ENCODE measurements around the gene BGLAP. TPM values are rescaled to one million over a fixed set of nuclear protein-coding genes. Genes with fewer than 3 reads are reported as not detected.
A peak's percentile ranks its signal among the peaks of the same experiment; 100 is the strongest.

BGLAP gene
- total RNA-seq, 1 experiment from 2014 or later = 0.67 TPM

DNA sequence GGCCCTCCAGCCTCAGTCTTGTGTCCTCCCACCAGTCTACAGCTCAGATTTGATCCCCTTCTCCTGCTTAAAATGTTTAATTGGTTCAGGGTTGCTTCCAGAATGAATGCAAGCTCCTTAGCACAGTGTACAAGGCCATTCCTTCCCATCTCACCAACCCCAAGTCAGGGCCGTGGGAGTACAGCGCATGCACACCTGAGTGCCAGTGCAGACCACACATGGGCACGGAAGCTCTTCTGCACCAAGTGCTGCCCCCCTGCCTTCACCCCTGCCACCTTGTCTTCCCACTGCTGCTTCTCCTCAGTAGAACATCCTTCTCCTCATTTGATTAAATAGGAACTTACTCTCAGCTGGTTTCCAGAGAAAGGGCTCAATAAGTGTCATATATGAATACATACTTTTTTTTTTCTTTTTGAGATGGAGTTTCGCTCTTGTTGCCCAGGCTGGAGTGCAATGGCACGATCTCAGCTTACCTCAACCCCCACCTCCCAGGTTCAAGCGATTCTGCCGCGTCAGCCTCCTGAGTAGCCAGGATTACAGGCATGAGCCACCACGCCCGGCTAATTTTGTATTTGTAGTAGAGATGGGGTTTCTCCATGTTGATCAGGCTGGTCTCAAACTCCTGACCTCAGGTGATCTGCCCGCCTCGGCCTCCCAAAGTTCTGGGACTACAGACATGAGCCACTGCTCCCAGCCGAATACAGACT lies 19.8 kb upstream of the BGLAP start:
- BruUV-seq (replicated peaks) = no TSS peak
- H3K27ac ChIP-seq (ENCODE audit: low read length) = no peak overlapping the region

DNA sequence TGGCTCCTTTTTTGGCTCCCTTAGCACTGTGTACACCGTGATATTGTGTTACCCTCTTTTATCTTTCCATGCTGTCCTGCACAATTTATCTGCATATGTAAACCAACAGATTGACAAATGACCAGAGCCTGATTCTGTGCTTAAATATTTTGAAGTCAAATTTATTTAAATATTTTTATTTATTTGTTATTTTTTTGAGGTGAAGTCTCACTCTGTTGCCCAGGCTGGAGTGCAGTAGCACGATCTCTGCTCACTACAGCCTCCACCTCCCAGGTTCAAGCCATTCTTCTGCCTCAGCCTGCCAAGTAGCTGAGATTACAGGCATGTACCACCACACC lies 16.3 kb upstream of the BGLAP start:
- TF ChIP-seq, protein P1, sequence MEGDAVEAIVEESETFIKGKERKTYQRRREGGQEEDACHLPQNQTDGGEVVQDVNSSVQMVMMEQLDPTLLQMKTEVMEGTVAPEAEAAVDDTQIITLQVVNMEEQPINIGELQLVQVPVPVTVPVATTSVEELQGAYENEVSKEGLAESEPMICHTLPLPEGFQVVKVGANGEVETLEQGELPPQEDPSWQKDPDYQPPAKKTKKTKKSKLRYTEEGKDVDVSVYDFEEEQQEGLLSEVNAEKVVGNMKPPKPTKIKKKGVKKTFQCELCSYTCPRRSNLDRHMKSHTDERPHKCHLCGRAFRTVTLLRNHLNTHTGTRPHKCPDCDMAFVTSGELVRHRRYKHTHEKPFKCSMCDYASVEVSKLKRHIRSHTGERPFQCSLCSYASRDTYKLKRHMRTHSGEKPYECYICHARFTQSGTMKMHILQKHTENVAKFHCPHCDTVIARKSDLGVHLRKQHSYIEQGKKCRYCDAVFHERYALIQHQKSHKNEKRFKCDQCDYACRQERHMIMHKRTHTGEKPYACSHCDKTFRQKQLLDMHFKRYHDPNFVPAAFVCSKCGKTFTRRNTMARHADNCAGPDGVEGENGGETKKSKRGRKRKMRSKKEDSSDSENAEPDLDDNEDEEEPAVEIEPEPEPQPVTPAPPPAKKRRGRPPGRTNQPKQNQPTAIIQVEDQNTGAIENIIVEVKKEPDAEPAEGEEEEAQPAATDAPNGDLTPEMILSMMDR (IDR thresholded peaks at IDR 0.05) = no peak
- TF ChIP-seq POLR2AphosphoS5 (IDR thresholded peaks at IDR 0.05; ENCODE audit: low read depth, low read length) (no peak), SIN3A (IDR thresholded peaks at IDR 0.05; ENCODE audit: borderline replicate concordance, insufficient read depth, low read depth, low read length) (no peak), TCF7L2 (IDR thresholded peaks at IDR 0.05; ENCODE audit: low read depth, low read length) (no peak)
- TF ChIP-seq, protein P2, sequence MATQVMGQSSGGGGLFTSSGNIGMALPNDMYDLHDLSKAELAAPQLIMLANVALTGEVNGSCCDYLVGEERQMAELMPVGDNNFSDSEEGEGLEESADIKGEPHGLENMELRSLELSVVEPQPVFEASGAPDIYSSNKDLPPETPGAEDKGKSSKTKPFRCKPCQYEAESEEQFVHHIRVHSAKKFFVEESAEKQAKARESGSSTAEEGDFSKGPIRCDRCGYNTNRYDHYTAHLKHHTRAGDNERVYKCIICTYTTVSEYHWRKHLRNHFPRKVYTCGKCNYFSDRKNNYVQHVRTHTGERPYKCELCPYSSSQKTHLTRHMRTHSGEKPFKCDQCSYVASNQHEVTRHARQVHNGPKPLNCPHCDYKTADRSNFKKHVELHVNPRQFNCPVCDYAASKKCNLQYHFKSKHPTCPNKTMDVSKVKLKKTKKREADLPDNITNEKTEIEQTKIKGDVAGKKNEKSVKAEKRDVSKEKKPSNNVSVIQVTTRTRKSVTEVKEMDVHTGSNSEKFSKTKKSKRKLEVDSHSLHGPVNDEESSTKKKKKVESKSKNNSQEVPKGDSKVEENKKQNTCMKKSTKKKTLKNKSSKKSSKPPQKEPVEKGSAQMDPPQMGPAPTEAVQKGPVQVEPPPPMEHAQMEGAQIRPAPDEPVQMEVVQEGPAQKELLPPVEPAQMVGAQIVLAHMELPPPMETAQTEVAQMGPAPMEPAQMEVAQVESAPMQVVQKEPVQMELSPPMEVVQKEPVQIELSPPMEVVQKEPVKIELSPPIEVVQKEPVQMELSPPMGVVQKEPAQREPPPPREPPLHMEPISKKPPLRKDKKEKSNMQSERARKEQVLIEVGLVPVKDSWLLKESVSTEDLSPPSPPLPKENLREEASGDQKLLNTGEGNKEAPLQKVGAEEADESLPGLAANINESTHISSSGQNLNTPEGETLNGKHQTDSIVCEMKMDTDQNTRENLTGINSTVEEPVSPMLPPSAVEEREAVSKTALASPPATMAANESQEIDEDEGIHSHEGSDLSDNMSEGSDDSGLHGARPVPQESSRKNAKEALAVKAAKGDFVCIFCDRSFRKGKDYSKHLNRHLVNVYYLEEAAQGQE (IDR thresholded peaks at IDR 0.05; ENCODE audit: insufficient read depth in 1 of 2, low read depth in 2 of 2, low read length in 1 of 2) = no peak
- ChIA-PET CTCF (interaction anchor here (0.7 to 2.3 kb wide), 13 partner anchors 8 to 200 kb away, joined by 3 to 21 read pairs (median 5); partner anchors contain the start of gene PMF1), POLR2A (interaction anchor here (0.6 kb wide), 1 partner anchor 124 kb away, joined by 3 read pairs; no protein-coding TSS in a partner anchor)
- Histone ChIP-seq H3K27ac (ENCODE audit: low read length) (no peak overlapping the region), H3K9me3 (ENCODE audit: control insufficient read depth, insufficient read depth, low read depth, low read length) (no peaks in the 10 kb centered on the region), H3K27me3 (ENCODE audit: control insufficient read depth, insufficient read depth, low read length) (no peaks in the 10 kb centered on the region), H3K4me3 (ENCODE audit: low read depth in 2 of 2, low read length in 2 of 2) (no peak overlapping the region), H3K36me3 (ENCODE audit: control insufficient read depth, insufficient read depth, low read length) (peaks cover 2% of the 10 kb centered on the region; the same call in 1 of the 2 replicates), H3K4me1 (ENCODE audit: control insufficient read depth, insufficient read depth, low read length) (peaks cover 6% of the 10 kb centered on the region; the same call in 1 of the 2 replicates)
- no peak for ATAC-seq
- in situ Hi-C loops (cut with HindIII; ENCODE audit: low pct_unique_long_range_greater_than_20kb, low sequenced_read_pairs) = no loop called here
- intact Hi-C loops (cut with micrococcal nuclease; ENCODE audit: unreplicated experiment) = loop anchor here (1.0 to 5.0 kb wide), 3 partner anchors 79 to 232 kb away; no protein-coding TSS in a partner anchor
- DNase-seq (ENCODE audit: low read depth, low spot score) = no peak
- BruUV-seq (replicated peaks) = TSS peak; percentile 38

More for the DNA sequence above, 19.8 kb upstream of the BGLAP start:
- Histone ChIP-seq H3K4me1 (ENCODE audit: control insufficient read depth, insufficient read depth, low read length) (peaks cover 6% of the 10 kb centered on the region; the same call in 1 of the 2 replicates), H3K4me3 (ENCODE audit: low read depth in 2 of 2, low read length in 2 of 2) (no peak overlapping the region), H3K36me3 (ENCODE audit: control insufficient read depth, insufficient read depth, low read length) (peaks cover 2% of the 10 kb centered on the region; the same call in 1 of the 2 replicates), H3K27me3 (ENCODE audit: control insufficient read depth, insufficient read depth, low read length) (no peaks in the 10 kb centered on the region), H3K9me3 (ENCODE audit: control insufficient read depth, insufficient read depth, low read depth, low read length) (no peaks in the 10 kb centered on the region)
- TF ChIP-seq TCF7L2 (IDR thresholded peaks at IDR 0.05; ENCODE audit: low read depth, low read length) (no peak), SIN3A (IDR thresholded peaks at IDR 0.05; ENCODE audit: borderline replicate concordance, insufficient read depth, low read depth, low read length) (no peak), POLR2AphosphoS5 (IDR thresholded peaks at IDR 0.05; ENCODE audit: low read depth, low read length) (no peak)
- TF ChIP-seq, protein P1 (IDR thresholded peaks at IDR 0.05) = no peak
- TF ChIP-seq, protein P2 (IDR thresholded peaks at IDR 0.05; ENCODE audit: insufficient read depth in 1 of 2, low read depth in 2 of 2, low read length in 1 of 2) = no peak
- no peak for ATAC-seq
- CTCF ChIA-PET = no interaction called here
- POLR2A ChIA-PET = no interaction called here
- in situ Hi-C loops (cut with HindIII; ENCODE audit: low pct_unique_long_range_greater_than_20kb, low sequenced_read_pairs) (no loop called here), intact Hi-C loops (cut with micrococcal nuclease; ENCODE audit: unreplicated experiment) (no loop called here)
- DNase-seq (ENCODE audit: low read depth, low spot score) = no peak

All from Panc1 (cell line).